Activated naive CD4-positive, alpha-beta T cell treated with anti-CD3 and anti-CD28 coated beads, Interleukin-2, amount 50 U/mL, for 16 hours (primary cell): ENCODE data around the gene TIPARP.
A peak's percentile ranks its signal among the peaks of the same experiment; 100 is the strongest.
"Not testable (repeated sequence)": the region's sequence is repeated elsewhere in the genome, so short reads cannot be mapped to it uniquely, and the experiment has no call there.

Experiments used
- DNase-seq: peaks from one replicate; pipeline ENCODE4 v3.0.0-alpha.2; 2020

Gene TIPARP

DNA sequence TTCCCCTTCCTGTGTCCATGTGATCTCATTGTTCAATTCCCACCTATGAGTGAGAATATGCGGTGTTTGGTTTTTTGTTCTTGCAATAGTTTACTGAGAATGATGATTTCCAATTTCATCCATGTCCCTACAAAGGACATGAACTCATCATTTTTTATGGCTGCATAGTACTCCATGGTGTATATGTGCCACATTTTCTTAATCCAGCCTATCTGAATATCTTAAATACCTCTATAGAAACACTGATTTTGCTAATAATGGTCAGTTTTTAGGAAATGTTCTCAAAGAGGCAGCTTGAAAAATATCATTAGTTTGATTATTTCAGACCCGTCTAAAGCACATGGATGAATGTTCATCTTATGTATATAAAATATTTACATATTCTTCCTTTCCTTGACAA, 21.7 kb upstream of the TIPARP start:
- not testable (repeated sequence) for DNase-seq

DNA sequence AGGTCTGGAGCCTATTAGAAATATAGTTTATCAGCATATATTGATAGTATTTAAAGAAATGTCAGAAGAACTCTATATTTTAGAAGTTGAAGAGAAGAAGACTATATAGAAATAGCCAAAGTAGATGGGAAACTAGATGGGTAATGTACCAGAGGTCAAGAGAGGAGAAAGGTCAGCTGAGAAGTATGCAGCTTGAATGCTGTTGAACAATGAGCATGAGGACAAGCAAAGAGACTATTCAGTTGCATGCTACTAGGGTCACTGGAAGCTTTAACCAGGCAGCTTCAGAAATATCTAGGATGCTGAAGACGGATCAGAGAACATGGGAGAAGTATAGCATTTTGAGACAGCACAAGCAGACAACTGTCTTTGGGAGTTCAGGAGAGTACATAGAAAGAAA, 19.6 kb upstream of the TIPARP start:
- DNase-seq, result no peak

DNA sequence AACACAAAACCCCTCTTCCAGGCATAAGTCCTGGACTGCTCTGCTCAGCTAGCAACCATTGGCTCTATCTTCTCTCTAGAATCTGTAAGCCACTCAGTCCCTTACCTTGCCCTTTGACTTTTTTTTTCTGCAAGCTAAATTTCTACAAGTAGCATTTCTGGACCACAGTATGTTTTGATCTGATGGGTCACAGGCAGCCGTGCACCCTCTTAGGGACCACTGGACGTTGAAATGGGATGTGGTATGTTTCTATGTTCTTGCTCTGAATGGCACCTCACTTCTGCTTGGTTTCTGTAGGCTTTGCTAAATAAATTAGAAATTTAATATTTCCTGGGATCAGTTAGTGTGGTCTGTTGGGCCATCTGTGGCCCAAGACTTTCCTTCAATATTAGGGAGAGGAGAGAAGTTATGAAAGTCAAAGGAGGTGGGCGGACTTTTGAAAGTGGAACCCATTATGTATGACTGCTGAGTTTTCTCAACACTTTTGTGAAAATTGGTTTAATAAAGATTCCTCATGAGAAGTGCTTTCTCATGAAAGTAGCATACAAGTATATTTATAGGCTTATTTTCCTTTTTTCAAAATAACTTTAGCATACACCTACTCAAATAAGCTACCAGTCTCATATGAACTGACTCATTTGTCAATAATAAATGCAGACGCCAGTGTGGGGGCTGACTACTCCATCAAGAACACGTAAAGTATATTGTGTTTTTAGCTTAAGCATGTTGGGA, 18.4 kb upstream of the TIPARP start:
- DNase-seq, result no peak

DNA sequence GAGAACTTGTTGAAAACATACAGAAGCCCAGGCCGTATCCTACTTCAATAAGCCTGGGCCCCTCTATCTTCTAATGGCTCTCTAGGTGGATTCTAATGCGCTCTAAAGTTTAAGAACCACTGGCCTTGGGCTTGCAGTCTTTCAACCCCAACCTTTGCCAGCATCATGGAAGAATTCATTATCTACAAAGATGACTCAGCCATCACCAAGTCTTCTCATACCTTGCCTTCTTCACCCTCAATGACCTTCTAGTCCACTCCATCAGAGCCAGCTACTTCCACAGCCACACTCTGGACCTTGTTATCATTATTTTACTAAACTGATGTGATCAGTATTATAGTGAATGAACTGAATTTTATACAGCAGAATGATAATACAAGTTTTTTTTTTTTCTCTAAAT, 16.9 kb upstream of the TIPARP start:
- no peak for DNase-seq

DNA sequence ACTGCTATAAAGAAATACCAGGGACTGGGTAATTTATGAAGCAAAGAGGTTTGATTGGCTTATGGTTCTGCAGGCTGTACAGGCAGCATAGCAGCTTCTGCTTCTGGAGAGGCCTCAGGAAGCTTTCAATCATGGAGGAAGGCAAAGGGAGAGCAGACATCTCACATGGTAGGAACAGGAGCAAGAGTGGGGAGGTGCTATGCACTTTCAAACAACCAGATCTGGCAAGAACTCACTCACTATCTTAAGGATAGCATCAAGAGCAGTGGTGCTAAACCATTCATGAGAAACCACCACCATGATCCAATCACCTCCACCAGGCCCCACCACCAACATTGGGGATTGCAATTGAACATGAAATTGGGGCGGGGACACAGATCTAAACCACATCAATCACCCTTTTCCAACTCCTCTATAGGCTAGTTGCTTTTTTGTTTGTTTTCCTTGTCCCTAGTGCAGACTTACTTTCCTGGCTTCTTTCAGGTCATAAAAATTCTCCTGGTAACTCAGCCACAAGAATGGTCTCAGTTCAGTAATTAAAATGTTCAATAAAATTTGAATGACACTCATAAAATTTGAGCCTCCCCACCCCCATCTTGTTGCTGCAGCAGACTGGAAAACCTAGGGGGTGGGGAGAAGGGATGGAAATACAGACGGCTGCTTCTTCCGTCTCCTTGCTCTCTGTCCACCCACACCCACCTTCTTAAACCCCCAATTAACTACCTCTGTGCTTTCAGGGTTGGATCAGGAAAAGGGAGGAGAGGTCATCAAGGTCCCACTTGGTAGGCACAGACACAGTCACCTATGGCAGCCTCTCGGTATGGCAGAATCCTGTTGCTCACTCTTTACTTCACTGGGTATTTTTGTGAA, 16.3 kb upstream of the TIPARP start:
- DNase-seq, result no peak

DNA sequence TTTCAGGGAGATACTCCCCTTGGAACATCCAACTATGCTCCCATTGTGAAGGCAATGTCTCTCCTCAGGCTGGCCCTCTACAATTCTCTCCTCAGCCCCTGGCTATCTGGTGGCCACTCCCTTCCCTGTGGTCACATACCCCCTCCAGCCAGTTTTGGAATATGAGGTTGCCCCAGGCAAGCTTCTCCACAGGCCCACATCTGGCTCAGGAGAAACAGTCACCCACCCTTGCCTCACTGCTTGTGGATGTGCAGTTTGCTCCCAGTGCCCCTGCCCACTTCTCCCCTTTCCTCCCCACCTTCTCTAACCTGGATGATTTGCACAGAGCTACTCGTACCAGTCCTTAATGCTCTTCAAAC, 15.7 kb upstream of the TIPARP start:
- DNase-seq, result no peak

DNA sequence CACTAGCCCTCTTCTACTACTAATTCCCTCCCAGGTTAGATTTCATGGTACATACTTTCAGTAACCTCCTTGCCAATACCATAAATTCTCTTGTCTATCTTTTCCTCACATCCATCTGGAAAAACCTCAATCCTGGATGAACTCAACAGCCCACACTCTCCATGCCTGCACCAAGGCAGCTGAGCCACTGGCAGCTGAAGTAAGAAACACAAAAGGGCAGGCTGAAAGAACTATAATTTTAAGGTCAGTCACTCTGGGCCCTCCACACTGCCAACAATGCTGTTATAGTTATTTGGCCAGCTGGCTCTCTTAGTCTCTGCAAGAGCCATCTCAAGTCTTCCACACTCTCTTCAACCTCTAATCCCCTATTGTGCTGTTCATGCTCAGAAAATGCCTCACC, 15.1 kb upstream of the TIPARP start:
- DNase-seq, result no peak

DNA sequence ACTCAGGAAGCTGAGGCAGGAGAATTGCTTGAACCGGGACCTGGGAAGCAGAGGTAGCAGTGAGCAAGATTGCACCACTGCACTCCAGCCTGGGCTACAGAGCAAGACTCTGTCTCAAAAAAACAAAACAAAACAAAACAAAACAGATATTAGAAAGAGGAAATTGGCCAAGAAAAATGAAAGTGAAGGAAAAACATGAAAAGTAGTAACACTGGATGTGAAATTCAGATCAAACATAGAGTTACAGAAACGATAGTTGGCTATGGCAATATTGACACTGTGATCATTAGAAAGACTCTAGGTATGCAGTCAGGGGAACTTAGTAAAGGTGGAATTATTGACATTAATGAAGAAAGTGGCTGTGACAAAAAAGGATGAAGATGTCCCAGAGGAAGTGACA, 13.2 kb upstream of the TIPARP start:
- DNase-seq, result no peak

DNA sequence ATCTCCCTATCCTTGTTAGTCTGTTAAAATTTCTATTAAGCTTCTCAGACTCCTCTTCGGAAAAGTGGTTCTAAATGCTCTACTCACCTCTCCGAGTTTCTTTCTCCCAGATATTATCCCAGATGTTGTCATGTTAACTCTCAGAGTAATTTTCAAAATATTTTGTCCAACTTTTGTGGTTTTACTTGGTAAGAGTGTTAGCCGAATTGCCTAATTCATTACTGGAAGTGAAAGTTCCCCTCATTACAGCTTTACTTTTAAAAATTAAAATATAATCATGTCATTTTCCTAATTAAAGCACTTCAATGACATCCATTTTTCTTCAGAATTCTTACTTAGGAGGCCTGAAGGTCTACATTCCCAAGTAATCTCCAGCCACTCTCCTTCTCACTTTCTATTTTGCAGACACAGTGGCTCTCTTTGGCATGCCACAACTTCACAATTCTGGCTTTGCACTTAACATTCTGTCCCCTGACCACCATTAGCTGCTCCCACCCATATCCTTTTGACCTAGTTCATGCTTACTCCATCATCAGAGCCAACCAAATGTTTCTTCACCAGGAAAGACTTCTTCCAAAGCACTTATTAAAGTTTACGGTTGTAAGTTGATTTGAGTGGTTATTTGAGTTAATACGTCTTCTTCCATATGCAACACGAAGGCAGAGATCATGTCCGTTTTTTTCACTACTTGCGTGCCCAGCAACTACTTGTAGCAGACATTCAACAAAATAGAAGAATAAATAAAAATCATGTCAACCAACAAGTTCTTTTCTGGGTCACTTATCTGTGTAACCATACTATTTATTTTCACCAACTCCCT, 10.2 kb upstream of the TIPARP start:
- no peak for DNase-seq

DNA sequence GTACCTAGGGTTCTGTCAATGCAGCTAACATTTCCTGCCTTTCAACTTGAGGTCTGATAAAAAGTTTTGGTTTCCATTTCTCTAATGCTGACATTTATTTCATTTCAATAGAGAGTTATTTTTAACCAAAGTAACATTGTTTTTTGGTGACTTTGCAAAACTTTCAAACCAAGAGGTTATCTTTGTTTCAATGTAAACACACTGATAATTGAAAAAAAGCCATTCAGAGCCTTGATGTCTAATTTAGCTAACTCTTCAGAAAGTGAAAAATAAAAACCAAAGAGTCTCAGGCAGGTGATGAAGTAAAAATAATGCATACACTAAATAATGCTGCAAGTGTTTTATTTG, 9.6 kb upstream of the TIPARP start:
- DNase-seq, result no peak

DNA sequence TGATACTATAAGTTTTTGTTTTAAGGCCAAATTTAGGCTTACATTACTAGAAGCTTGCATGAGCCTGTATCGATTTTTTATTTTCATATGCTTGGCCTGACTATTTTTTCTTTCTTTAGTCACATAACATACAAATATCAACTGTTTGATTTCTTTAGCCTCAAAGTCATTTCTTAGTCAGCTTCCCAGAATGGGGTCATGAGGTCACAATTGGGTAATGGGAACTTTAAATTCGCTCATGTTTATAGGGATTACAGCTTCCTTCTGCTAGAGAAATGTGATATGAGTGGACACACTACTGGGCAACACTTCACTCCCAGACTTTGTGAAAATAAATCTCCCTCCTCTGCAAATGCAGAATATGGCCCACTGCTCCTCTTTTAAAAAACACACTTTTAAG, 9.1 kb upstream of the TIPARP start:
- no peak for DNase-seq

DNA sequence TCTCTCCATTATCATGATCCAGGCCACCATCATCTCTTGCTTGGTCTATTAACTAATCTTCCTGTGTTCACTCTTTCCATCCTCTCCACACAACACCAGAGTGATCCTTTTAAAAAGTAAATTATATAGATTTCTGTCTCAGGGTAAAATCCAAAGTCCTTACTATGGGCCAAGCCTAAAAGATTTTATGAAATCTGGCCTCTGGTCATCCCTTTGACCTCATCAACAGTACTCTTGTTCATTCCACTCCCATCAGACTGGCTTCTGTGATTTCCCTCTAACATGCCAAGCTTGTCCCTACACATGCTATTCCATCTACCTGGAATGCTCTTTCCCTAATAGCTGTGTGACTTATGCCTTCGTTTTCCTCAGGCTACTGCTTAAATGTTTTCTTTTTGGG, 8.3 kb upstream of the TIPARP start:
- no peak for DNase-seq

DNA sequence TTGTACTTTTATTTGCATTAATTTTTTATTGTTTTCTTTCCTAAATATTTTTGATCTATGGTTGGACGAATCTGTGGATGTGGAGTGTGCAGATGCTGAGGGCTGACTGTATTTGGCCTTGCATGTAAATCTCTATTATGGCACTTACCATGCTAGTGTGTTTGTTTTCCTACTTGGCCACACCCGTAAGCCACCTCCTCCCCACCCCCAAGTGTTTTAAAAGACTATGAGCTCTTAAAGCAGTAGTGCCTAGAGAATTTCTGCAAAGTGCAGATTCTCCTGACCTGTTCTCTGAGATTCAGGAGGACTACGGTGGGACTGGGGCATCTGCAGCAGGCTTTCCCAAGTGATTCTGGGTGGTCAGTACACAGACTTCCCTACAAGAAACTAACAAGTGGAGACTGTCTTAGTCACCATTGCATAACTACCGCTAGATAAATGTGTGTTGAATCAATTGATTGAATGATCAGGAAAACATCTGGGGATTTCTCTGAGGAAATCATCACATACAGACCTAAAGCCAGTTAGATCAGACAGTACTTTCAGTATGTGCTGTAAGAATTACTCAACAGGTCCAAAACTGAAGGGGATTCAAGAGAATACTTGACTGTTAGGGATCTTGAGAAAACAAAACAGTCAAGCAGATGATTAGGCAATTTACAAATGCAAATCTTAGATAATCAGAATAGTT, 6.2 kb upstream of the TIPARP start:
- DNase-seq, result no peak

DNA sequence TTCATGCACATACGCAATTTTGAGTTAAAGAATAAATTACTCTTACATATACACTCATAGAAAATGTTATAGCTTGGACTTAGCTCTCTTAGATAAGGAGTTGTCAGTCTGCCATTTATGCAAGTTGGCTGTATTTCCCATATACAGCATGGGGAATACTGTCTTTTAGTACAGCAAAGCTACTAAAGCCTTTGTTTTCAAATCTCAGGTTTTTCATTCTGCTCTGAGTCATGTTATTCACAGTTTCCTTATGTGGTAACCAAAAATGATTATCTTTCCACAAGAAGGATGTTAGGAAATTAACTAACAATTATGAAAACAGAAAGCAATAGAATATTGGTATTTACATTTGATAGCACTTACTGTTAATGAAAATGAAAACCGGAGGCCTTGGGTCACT, 4.3 kb upstream of the TIPARP start:
- no peak for DNase-seq

DNA sequence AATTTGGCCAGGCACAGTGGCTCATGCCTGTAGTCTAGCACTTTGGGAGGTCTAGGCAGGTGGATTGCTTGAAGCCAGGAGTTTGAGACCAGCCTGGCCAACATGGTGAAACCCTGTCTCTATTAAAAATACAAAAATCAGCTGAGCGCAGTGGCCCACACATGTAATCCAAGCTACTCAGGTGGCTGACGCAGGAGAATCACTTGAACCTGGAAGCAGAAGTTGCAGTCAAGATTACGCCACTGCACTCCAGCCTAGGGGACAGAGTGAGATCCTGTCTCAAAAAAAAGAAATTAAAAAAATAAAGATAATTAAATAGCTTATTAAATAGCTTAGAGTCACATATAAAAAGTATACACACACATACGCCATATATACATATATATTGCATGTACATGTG, 3.7 kb upstream of the TIPARP start:
- DNase-seq, result no peak

DNA sequence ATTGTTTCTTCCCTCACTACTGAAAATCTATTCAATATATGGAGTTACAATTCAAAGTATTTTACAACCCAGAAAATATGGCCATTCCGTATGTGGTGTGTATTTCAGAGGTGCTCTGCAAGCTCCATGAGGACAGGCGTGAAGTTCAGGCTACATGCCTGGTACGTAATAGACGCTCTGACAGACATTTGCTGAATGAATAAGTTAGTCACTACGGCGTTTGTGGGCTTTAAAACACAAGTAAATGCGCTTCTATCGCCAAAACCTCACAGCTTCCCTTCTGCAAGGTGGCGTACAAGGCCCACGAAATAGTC, 701 bp upstream of the TIPARP start:
- no peak for DNase-seq

DNA sequence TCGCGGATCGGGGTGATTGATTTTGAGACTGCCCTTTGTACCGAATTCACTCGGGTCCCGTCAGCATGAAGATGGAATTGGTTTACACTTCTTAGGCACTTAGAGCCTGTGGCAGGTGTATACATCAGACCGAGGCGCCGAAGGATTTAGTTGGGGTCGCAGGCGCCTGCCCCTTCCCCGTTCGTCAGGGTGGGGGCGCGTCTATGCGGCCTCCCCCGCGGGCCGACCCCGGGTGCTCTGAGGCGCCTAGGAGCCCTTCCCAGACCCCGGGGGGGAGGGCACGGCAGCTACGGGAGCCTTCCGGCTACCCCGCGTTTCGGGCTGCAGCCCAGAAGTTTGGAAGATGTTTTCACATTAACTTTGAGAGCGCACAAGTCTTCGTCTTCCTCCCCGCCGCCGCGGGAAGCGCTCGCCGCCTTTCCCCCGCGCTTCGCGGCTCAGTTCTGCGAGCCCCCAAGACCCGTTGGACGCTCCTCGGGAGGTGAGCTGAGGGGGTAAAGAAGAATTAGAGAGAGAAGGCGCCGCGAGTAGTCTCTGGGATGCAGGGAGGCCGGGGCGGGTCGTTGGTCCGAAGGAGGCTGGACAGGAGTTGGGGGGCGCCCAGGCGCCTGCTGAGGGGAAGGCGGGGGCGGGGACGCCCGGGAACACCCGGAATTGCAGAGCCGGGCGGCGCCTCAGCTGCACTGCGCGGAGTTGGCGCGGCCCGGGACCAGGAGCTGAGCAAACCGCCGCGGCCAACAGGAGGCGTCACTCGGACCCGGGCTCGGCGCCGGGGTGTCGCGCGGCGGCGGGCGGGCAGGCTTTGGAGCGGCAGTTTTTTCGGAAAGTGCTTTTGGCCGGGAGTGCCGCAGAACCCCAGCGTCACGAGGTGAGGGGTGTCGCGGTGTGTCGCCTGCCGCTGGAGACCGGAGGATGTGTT, 780 bp downstream of the TIPARP start:
- peak; percentile 45 for DNase-seq

DNA sequence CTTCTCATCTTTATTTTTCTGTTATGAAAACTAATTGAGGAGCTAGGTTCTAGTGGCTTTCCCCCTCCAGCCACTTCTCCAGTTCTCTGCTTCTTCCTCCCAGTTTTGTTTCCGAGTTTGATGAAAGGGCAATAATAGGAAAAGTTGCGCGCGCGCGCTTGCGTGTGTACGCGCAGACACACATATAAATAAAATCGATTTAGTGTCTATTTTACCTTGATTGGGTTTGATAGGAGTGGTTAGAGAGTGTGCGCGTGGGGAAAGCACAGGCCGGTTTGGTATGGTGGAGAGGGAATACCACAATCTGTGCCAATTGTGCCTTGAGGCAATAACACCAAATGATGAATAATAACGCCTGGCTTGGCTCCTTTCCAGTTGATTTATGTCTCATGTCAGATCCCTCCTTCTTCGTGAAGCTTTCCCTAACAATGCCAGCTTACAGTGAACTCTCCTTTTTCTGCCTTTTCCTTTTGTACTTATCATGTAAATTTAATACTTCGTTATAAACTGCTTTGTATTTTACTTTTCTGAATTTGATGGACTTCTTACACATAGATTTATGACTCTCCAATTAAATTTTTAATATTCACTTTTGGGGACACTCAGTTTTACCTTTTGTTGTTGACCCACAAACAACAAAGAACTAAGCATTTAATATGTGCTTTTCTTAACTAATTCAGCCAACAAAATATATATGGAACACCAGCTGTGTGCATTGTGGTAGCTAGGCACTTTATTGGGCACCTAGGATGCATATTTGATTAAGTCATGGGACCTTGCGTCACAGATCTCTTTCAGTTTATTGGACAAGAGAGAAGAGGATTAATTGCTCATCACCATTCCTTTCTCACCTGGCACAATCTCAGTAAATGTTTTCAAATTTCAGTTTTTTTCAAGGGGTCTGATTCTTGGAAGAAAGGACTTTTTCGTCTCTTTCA, 1.7 kb downstream of the TIPARP start:
- DNase-seq, result peak; percentile 16

DNA sequence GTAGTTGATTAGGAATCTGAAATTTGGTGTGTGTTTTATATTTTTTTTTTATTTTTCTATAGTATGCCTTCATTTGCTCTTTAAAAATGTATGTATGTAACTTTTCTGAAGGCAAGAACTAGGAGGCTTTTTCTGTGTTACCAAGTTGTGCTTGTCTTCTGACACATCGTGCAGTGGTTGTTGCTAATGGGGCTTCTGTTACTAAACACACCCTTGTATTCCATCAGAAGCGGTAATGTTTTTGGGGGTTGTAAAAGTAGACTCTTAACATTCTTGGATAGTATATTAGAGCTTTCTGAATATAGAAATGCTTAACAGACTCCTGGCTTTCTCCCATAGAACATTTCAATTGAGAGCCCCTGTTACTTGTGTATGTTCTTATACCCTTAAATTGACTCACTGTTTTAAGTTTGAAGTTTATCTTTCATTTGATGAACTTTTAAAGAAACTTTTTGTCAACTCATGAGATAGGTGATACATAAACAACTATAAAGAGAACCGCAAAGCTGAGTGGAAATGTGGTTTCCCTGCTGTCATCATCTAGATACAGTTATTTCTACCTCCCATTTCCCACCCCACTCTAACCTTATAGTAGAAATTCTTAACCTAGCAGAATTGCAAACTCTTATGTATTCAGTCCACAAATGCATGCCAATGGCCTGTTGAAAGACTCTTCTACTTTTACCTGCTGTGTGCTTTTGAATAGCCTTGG, 2.5 kb downstream of the TIPARP start:
- DNase-seq, result no peak

DNA sequence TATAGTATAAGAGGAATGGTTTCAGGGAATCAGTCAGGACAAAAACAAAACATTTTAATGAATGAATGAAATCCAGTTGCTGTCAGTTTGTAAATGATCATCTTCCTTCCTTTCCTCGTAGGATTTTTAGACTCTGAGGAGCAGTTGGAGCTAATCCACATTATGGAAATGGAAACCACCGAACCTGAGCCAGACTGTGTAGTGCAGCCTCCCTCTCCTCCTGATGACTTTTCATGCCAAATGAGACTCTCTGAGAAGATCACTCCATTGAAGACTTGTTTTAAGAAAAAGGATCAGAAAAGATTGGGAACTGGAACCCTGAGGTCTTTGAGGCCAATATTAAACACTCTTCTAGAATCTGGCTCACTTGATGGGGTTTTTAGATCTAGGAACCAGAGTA, 3.1 kb downstream of the TIPARP start:
- DNase-seq, result no peak
